Stimulated activated CD4-positive, alpha-beta T cell treated with anti-CD3 and anti-CD28 coated beads, Interleukin-4, amount 100 ng/mL, for 48 hours (primary cell): ENCODE data around the gene EGFL8.
A peak's percentile ranks its signal among the peaks of the same experiment; 100 is the strongest.
"Not testable (repeated sequence)": the region's sequence is repeated elsewhere in the genome, so short reads cannot be mapped to it uniquely, and the experiment has no call there.

Source experiments
- DNase-seq, 2 donors: peaks; one replicate each; pipeline ENCODE4 v3.0.0-alpha.2; 2020; ENCODE audit warnings: low read depth in 2 of 2

EGFL8 gene

DNA sequence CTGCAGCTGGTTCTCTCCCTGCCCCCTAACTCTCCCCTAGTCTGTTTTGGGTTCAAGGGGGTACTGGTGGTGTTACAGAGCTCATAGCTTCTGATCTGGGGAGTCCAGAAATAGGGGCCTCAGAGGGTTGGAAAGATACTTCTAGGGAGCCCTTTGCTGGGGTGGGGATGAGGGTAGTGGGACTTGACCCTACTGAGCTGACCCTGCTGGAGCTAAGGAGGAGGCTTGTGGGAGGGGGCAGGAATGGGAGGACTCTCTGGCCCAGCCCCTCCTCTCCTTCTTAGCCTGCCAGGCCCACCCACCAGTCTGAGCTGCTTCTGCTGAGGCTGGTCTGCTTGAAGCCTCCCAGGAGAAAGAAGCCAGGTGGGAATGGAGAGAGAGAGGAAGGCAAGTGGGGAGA lies at the start of gene EGFL8:
Gene EGFL8, plus strand, starts transcription at position 301 of the 400 bp plus-strand sequence. CDS start 1,571 bp downstream, outside the sequence.
- no peak for DNase-seq

DNA sequence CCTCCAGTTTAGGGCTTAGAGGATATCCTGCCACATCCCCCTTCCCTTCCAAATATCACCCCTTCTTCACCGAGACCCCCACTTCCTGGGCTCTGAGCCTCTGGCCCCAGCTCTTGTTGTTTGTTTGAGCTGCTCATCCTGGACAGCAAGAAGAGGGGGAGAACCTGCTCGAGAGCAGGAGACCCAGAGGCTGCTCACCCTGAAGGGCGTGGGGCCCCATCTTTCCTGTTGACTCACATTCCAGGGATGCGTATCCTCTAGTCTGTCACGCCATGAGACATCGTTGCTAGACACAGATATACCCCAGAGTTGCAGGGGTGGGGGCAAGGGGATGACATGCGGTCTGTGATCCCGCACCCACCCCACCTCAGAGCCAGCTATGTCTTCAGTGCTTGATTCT lies 49.6 kb upstream of the EGFL8 start:
- no peak for DNase-seq

DNA sequence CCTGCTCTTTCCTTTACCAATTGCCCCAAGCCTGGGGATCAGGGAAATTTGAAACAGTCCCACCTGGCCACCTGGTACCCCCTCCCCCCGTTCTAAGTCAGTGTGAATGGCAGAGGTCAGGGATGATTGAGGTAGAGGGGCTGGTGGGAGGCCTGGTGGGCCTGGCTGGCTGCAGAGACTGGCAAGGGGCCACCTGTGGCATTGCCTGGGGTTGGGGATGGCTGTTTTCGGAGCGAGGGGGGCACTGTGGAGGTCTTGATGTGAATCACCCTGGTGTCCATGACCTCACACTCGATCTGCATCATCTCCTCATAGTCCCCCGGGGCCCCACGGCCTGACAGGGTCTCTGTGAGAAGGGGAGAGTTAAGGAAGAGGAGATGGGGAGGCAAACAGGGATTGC lies 48.8 kb upstream of the EGFL8 start:
- DNase-seq, result no peak

DNA sequence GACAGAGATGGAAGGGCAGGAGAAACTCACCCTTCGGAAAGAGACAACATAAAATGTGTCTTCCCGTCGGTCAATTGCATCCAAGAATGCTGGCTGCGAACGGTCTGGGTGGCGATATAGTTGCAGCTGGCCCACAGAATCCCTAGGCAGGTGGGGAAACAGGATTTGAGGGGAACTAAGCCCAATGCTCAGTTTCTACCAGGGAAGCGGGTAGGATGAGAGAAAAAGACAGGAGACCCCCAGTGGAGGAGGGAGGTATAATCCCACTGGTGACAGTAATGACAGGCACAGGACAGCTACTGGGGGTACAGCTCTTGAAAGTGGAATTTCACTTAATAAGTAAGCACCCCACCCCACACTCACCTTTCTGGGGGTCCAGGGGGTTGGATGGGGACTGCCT lies 47.7 kb upstream of the EGFL8 start:
- DNase-seq, result no peak

DNA sequence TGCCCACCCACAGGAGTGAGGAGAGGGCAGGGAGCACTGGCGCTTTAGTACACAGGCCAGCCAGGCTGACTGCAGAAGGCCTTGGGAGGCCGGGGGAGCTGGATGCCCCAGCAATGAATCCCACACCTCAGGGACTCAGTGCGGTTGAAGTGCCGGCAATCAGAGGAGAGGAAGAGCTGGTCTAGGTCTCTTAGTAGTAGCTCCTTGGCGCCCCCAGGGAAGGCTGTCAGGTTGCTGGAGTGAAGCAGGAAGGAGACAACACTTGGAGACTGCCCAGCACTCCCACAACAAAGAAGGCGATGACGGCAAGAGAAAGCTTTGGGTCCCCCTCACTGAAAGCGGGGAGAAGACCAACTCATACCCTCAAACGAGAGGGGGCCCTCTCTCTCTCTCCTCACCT lies 46.9 kb upstream of the EGFL8 start:
- no peak for DNase-seq

DNA sequence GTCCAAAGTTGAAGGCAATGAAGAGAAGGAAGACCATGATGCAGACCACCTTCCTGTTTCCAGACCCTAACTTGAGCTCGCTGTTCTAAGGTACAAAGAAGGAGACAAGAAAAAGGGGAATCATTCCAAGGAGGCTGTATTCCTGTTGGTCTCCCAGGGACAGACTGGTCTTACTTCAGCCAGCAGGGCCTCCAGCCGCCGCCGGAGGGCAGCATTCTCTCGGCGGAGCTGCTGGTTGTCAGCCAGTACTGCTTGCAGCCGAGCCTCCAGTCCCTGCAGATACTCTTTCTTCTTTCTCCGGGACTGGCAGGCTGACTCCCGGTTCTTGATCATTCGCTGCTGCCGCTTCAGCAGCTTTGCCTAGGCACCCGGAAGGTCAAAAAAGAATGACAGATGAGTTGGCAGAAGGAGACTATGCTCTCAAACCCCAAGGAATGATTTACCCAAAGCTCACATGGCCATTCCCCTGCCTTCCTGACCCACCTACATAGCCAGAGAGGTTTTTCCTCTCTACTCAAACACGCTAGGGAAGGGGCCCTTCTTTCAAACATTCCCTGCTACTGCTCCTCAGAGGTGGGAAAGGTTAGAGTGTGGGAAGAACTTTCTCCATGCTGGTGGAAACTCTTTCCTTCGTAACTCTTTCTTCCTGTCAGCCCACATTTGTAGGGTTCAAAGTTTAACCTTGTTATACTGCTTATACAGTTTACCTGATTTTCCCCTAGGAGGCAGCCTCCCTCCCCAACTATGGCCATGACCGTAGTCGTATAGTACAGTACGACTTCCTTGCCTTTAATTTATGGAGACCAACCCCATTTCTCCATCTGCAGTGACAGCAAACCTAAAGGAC lies 45.4 kb upstream of the EGFL8 start:
- peak; percentile 52 to 62 for DNase-seq

DNA sequence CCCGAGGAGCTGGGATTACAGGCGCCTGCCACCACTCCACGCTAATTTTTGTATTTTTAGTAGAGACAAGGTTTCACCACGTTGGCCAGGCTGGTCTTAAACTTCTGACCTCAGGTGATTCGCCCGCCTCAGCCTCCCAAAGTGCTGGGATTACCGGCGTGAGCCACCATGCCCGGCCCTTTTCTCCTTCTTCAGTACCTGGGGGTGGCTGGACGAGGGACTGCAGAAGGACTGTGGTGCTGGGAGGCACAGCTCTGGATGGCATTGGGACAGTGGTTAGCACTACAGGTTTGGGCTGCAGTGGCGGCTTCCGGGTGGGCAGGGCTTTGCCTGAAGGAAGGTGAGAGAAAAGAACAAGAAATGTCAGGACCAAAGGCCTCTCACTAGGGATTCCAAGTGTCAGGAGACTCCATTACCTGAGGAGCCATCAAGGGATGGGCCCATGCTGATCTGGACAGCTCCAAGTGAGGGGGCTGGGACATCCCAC lies 43.8 kb upstream of the EGFL8 start:
- DNase-seq, result no peak

DNA sequence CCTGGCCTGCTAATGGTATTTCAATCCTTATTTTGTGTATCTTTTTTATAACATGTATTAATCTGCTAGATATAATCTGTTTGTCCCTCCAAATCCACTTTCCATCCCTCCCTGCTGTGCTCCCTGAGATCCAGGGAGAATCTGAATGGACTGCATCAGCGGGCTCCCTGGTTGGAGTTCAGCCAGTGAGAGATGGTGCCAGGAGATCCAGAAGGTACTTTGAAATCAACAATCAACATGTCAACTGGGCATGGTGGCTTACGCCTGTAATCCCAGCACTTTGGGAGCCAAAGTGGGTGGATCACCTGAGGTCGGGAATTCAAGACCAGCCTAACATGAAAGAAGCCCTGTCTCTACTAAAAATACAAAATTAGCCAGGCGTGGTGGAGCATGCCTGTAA lies 40.7 kb upstream of the EGFL8 start:
- no peak for DNase-seq

DNA sequence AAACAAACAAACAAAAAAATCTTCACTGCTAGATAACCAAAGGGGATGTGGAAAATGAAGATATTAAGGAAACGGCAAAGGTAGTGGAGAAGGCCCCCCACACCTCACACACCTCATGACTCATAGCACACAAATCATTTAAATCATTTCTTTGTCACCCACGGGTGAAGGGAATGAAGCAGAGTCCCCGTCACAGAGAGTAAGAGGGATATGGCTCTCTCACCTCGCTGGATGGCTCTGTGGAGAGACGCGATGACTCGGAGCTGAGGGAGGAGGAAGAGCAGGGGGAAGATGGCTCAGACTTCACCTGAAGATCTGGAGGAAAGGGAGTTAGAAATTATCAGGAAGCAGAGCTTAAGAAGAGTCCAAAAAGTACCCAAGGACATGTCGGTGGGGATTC lies 37.5 kb upstream of the EGFL8 start:
- DNase-seq, result no peak

DNA sequence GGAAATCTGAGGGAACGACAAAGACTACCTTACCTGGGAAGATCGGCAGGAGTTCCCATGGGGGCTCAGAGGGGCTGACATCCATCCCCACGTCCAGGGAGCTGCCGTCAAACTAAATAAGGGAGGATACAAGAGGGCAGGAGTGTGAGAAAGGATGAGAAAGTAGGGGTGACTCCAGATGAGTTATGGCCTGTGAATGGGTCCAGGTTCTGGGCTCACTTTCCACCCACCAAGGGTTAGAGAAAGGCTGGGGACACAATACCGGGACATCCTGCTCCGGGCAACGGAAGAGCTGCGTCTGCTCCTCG lies 37.0 kb upstream of the EGFL8 start:
- DNase-seq, result no peak

DNA sequence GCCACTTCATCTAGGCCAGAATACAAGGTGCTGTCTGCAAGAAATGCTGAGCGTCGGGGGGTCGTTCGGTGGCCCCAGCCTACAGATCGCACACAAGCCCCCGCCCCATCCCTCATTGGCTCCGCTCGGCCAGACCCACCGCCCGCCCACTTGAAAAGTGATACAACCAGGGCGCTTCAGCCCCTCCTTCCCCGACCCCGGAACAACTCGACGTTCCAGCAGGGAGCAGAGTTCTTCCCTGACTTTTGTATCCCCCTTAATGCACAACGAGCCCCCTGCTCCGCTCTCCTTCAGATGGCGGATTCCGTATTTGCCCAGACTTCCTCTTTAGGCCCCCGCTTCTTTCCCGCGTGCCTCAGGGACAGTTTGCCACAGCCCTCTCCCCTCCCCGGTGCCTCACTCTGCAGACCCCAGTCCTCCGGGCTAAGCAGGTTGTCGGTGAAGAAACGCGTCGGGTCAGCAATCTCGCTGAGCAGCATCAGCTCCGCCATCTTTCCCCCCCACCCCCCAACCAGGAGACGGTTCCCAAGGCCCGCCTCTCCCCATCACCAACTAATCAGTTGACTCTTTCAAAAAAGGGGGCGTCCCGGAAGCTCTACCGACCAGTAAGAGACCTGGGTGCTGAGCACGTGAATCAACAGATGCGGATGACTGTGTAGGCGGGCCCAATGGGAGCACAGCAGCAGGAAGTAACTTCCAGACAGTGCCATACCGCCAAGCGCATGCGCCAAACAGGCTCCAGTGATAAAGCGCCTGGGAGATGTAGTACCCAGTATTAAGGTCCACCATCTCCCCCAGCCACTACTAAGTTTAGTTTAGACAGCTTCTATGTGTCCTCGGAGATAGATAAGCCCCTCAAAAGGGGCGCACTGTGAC lies 36.4 kb upstream of the EGFL8 start, which contains the start of gene ATF6B:
Gene ATF6B, minus strand, starts transcription at position 530 of the 876 bp plus-strand sequence. Its CDS starts 39 bp downstream, at position 491.
- peak; percentile 91 to 98 for DNase-seq

DNA sequence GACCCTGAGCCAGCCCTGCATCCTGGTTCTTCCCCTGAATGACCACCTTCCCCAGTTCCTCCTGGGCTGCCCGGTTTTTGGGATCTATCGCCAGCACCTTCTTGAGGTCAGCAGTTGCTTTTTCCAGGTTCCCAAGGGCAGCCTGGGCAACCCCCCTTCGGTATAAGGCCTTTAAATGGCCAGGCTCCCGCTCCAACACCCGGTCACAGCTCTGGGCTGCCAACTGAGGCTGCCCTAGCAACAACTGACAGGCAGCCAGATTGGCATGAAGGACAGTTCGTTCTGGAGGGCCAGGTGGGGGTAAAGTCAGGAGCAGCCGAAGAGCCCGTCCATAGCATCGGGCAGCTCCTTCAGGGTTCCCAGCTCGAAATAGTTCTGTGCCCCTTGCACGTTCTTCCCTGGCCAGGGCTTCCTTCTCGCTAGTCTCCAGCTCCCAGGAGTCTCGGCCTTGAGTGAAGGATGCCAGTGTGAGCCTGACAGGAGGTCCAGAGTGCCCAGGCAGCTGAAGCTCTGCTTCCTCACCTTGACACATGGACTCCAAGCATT lies 35.6 kb upstream of the EGFL8 start:
- DNase-seq, result no peak

DNA sequence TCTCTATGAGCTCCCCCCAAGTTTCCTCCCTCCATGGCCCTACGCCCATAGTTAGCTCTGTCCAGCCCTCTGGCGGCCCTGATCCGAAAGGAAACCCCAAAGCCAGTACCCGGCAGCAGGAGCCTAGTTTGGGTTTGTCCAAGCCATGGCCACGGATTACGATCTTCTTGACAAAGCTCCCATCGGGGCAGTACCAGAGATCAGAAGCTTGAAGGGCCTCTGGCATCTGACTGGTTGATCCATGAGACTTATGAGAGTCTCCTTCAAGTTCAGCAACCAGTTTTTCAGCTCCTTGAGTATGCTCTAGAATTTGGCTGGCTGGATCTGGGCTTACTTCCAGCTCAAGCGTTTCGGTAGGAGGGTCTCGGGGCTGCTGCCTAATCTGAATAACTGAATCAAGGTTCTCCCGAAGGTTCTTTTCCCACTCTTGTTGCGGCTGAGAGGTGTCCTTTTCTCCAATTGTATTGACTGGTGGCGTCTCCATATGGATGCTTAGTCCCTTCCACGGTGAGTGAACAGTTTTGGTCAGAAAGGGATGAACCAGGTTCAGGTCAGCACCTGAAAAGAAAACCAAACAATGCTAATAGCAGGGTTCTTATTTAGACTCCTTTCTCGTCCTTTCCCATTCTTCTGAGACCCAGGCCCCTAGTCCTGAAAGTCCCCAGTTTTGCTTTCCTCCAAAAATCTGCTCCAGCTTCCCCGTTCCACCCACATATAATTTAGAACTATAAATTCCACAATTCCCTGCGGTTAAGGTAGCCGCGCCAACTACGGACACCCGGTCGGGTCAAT lies 34.9 kb upstream of the EGFL8 start:
- DNase-seq, result no peak

DNA sequence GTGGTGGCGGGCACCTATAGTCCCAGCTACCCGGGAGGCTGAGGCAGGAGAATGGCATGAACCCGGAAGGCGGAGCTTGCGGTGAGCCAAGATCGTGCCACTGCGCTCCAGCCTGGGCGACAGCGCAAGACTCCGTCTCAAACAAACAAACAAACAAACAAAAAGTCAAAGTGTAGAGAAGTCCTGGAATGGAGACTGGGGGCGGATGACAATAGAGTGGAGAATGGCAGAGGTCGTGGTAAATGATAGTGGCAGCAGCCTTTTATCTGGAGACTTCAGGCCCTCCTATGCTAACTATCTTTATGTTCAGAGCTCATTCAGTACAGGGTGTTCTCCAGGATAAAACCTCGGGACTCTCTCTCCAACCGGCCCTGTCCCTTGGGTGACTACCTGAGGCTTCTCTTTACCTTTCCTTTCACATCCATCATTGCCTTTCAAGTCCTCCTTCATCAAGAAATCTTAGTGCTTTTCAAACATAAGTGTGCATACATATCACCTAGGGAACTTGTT lies 32.9 kb upstream of the EGFL8 start:
- DNase-seq, result no peak

DNA sequence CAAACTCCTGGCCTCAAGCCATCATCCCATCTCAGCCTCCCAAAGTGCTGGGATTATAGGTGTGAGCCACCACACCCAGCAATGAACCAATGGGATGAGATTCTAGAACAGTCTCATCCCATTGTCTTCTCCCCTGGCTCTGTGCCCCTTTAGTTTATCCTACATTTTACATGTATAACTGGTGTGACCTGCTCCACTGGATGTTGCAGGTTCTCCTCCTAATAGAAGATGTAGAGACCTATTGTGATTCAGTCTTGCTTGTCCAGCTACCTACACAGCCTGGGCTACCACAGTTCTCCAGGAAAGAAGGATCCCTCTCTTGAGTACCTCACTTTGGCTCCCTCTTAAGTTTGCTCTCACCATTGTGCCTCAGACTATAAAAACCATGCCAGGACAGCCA lies 32.3 kb upstream of the EGFL8 start:
- DNase-seq, result no peak

DNA sequence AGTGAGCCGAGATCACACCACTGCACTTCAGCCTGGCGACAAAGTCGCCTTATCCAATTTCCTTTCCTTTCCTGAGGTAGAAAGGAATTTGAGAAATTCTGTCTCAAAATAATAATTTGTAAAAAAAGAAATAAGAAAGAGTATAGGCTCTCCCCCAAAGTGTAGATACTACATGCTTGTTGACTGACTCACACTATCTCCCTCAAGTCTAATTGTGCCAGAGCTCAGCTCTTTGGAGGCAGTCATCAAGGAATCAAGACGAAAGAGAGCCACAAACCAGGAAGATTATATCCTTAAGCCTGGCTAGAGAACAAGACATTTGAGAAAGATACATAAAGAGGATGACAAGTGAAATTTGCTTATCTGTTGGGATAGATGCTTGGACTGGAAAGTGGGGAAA lies 30.6 kb upstream of the EGFL8 start:
- no peak for DNase-seq

DNA sequence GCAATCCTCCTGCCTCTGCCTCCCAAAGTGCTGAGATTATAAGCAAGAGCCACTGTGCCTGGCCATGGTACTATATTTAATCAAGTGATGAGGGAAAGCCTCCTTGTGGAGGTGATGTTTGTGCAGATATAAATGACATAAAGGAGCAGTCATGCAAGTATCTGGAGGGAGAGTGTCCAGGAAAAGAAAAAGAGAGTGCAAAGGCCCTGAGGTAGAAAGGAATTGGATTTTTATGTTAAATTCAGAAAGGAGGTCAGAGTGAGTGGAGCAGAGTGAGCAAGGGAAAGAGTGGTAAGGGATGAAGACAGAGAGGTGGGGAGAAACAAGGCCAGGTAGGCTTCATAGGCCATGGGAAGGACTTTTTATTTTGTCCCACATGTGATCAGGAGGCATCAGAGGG lies 26.9 kb upstream of the EGFL8 start:
- DNase-seq, result no peak

DNA sequence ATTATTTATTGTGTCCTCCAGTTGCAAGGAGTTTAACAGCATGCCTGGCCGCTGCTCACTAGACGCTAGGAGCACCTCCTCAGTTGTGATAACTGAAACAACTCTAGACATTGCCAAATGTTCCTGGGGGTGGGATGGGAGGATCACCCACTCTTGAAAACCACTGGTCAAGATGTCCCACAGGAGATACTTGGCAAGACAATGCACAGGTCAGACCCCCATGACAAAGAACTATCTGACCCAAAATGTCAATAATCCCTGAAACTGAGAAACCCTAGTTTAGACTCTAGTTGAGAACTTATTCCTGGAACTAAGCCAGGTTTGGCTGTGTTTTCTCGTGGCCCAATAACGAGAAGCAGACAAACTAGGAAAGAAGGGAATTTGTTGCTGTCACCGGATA lies 24.8 kb upstream of the EGFL8 start:
- DNase-seq, result no peak

DNA sequence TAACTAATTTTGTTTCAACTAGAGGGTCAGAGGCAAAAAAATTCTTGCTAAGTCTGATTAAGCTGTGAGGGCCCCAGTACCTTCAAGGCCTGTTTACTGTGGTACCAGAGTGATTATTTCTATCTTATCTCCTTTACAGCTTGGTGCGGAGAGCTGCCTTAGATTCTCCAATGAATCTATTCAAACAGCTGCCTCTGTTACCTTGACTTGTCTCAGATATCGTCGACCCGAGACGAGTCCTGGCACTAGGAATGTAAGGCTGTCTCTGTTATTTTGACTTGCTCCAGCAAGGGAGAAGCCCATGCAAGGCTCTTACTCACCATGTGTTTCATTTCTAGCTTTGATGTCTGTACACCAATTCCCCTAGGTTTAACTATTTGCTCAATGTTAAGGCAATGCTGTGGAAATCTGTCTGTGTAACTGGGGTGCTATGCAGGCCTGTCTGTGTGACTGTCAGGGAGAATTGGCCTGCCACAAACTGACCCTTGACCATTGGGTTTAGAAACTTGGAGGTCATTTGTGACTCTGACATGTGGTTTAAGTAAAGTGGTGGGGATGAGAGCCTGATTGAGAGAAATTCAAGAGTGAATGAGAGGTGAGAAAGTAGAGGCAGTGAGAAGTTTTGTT lies 23.9 kb upstream of the EGFL8 start:
- no peak for DNase-seq

DNA sequence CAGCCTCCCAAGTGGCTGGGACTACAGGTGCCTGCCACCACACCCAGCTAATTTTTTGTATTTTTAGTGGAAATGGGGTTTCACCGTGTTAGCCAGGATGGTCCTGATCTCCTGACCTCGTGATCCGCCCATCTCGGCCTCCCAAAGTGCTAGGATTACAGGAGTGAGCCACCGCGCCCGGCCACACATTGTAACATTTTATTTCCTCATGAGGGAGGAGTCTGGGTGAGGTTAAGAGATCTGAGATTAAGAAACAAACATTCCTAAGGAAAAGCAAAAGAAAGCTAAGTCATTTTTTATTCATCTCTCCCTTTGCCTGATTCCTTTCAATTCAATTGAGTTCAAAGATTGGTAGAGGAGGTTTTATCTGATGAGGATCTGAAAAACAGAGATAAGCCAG lies 20.2 kb upstream of the EGFL8 start:
- DNase-seq, result not testable (repeated sequence)

DNA sequence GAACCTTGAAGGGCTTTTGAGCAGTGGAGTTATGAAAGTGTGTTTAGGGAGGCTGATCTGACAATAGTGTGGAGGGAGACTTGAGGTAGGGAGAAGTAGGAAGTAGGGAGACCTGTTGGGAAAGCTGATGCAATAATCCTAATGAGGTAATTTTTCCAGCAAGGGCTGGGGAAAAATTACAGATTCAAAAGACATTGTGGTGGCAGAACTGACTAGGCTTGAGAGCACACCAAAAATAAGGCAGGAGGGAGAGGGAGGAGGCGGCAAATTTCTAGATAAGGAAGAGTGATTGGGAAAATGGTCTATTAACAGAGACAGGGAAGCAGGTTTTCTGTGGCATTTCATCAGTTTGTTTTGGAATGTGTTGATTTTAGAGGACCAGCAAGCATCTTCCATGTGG lies 18.1 kb upstream of the EGFL8 start:
- no peak for DNase-seq
